Activated T-helper 17 cell treated with anti-CD3 and anti-CD28 coated beads, Interleukin-2, amount 50 U/mL, for 72 hours (primary cell): ENCODE measurements around the gene SEC22A. TPM values are rescaled to one million over a fixed set of nuclear protein-coding genes. Genes with fewer than 3 reads are reported as not detected.
A peak's percentile ranks its signal among the peaks of the same experiment; 100 is the strongest.

Experiments
- ATAC-seq: fragments of 150-1000 bp; cut with Tn5 transposase; replicated peaks from 2 replicates; pipeline ENCODE4 v1.10.0; 2021; ENCODE audit warnings: mild to moderate bottlenecking, moderate library complexity
- H3K27ac Mint-ChIP-seq: one replicate; pipeline ENCODE4 v1.8.0; 2022; ENCODE audit warnings: mixed read lengths
- H3K27me3 Mint-ChIP-seq: one replicate; pipeline ENCODE4 v1.8.0; 2022; ENCODE audit warnings: mixed read lengths
- H3K36me3 Mint-ChIP-seq: one replicate; pipeline ENCODE4 v1.8.0; 2022; ENCODE audit warnings: low read depth, mild to moderate bottlenecking, mixed read lengths
- H3K4me1 Mint-ChIP-seq: one replicate; pipeline ENCODE4 v1.8.0; 2022; ENCODE audit warnings: mixed read lengths
- H3K4me3 Mint-ChIP-seq: one replicate; pipeline ENCODE4 v1.8.0; 2022; ENCODE audit warnings: mild to moderate bottlenecking, mixed read lengths
- H3K9me3 Mint-ChIP-seq: one replicate; pipeline ENCODE4 v1.8.0; 2022; ENCODE audit warnings: mixed read lengths
- total RNA-seq, 2 donors: library from RNA; stranded (reverse); gene quantifications; one replicate each; pipeline ENCODE4 v1.2.3, GENCODE V29; 2022

The SEC22A gene
- total RNA-seq, 2 donors from 2014 or later, result 15.9 to 20.1 TPM

DNA sequence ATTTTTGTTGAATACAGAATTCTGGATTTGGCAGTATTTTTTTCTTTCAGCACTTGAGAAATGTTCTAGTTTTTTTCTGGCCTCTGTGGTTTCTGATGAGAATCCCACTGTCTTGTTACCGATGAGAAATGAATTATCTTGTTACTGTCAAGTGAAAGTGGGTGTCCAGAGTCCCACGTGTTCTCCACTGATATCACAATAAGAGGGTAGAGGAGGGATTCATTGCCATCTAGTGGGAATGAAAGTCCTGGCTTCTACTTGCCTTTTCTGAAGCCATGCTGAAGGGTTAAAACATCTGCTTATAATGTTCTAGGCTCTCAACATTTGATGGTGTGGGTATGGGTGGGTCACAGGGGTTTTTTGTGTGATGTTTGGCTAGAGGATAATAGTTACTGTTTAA, 66.1 kb downstream of the SEC22A start:
- no peak overlapping the region for H3K4me3 Mint-ChIP-seq
- H3K36me3 Mint-ChIP-seq, result peaks cover 76% of the 10 kb centered on the region
- ATAC-seq, result no peak
- H3K4me1 Mint-ChIP-seq, result no peaks in the 10 kb centered on the region
- no peak overlapping the region for H3K27ac Mint-ChIP-seq
- H3K9me3 Mint-ChIP-seq, result no peaks in the 10 kb centered on the region
- H3K27me3 Mint-ChIP-seq, result no peaks in the 10 kb centered on the region

DNA sequence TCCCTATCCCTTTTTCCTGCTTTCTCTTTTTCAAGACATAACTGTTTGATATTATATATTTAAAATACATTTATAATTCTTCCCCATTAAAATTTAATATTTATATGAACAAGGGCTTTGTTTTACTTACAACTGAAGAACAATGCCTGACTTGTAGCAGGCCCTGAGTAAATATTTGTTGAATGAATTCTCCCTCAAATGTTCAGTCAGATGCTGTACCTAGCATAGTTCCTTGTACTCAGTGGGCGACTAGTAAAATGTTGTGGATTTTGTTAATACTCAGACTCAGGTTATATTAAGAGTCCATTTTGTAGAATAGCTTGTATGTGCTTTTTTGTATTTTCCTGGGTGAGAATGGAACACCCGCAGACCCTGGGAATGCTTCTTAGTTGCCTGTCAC, 69.1 kb downstream of the SEC22A start:
- peaks cover 50% of the 10 kb centered on the region for H3K36me3 Mint-ChIP-seq
- no peak overlapping the region for H3K4me3 Mint-ChIP-seq
- H3K27ac Mint-ChIP-seq, result no peak overlapping the region
- no peak for ATAC-seq
- no peaks in the 10 kb centered on the region for H3K27me3 Mint-ChIP-seq
- H3K9me3 Mint-ChIP-seq, result no peaks in the 10 kb centered on the region
- no peaks in the 10 kb centered on the region for H3K4me1 Mint-ChIP-seq

DNA sequence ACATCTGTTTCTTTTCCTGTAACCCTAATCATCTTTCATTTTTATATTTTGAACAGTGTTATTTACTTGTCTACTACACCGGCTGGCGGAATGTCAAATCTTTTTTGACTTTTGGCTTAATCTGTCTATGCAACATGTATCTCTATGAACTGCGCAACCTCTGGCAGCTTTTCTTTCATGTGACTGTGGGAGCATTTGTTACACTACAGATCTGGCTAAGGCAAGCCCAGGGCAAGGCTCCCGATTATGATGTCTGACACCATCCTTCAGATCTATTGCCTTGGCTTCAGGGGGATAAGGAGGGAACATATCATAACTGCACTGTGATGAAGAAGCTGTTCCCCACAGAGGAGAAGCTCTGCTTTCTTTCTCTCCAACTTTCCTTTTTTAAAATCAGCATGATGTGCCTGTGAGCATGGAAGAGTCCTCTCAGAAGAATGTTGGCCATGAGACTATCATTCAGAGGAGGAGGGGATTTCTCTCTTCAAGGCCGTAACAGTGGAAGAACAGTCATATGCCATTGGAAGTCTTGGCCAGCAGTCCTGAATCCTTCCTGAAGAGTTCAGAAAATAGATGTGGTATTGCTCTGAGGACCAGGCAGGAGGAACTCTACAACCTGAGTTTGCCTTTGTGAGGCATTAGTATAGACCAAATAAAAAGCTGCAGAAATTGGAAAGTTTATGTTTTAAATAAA, 69.9 kb downstream of the SEC22A start:
- Mint-ChIP-seq H3K36me3 (peaks cover 42% of the 10 kb centered on the region), H3K4me3 (no peak overlapping the region), H3K9me3 (no peaks in the 10 kb centered on the region), H3K4me1 (peaks cover 1% of the 10 kb centered on the region), H3K27ac (no peak overlapping the region), H3K27me3 (no peaks in the 10 kb centered on the region)
- no peak for ATAC-seq

DNA sequence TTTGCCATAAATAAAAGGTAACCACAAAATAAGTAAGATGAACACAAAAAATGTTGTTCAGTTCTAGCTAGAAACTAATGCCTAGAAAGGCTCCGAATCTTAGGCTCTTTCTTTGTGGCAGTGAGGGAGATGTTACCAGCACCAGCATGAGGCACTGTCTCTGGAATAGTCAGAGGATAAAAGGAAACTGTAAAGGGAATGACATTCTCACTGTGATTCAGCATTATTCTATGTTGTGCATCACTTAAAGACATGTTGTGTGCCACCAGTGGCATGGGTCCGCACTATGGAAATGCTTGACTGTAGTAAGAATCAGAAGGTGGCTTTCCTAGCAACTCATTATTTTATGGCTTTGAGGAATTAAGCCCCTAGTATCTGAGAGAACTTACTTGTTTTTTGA, 70.8 kb downstream of the SEC22A start:
- H3K27me3 Mint-ChIP-seq, result no peaks in the 10 kb centered on the region
- H3K9me3 Mint-ChIP-seq, result no peaks in the 10 kb centered on the region
- H3K4me3 Mint-ChIP-seq, result no peak overlapping the region
- ATAC-seq, result no peak
- peaks cover 7% of the 10 kb centered on the region for H3K4me1 Mint-ChIP-seq
- no peak overlapping the region for H3K27ac Mint-ChIP-seq
- peaks cover 33% of the 10 kb centered on the region for H3K36me3 Mint-ChIP-seq

DNA sequence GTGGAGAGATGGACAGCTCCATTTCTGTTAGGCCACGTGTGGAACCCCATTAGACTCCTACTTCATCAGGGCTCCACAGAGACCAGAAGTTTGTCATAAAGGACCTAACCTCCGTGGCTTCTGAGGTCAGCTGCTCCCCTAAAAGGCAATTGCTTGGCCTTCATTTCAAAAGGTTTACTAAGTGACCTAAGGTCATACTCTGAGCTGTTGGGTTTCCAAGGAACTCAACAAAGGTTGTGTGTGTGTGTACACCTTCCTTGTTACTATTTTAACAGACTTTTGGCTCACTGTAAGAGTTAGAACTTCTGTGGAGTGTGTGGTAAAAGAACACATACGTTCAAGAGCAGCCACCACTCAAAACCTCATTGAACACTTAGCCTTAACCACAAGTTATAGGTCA, 73.9 kb downstream of the SEC22A start:
- no peaks in the 10 kb centered on the region for H3K27me3 Mint-ChIP-seq
- ATAC-seq, result peak; percentile 66
- peaks cover 17% of the 10 kb centered on the region for H3K36me3 Mint-ChIP-seq
- no peak overlapping the region for H3K4me3 Mint-ChIP-seq
- no peaks in the 10 kb centered on the region for H3K9me3 Mint-ChIP-seq
- H3K27ac Mint-ChIP-seq, result no peak overlapping the region
- H3K4me1 Mint-ChIP-seq, result peaks cover 7% of the 10 kb centered on the region

DNA sequence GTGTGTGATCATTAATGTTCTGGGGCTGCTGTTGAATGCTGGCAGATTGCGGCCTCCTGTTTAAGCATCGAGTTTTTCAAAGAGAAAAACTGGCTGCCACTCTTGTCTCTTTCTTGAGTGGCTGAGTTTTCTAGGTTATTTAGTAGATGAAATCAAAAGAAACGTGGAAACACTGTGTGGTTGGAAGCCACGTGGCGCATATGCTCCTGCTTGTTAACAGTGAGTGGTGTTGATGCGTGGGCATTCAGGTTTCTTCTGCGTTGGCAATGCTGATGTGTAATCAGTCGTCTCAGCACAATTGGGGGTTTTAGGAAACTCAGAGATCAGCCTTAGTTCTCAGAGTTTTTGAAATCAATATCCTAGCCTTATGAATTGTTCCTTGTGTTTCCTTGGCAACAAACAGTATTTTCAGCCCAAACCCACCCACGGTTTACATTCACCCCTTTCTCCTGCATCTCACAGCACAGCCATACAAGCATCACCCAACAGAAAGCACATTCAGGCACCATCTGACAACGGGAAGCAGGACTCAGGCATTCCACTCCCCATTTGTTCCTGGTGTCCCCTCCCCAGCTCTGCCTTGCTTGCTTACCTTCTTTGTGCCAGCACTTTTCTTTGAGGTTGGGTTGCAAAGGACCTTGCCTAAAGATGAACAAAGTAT, 74.7 kb downstream of the SEC22A start:
- Mint-ChIP-seq H3K36me3 (peaks cover 12% of the 10 kb centered on the region), H3K9me3 (no peaks in the 10 kb centered on the region), H3K4me1 (peaks cover 7% of the 10 kb centered on the region), H3K4me3 (no peak overlapping the region), H3K27me3 (no peaks in the 10 kb centered on the region), H3K27ac (no peak overlapping the region)
- peak; percentile 46 for ATAC-seq

DNA sequence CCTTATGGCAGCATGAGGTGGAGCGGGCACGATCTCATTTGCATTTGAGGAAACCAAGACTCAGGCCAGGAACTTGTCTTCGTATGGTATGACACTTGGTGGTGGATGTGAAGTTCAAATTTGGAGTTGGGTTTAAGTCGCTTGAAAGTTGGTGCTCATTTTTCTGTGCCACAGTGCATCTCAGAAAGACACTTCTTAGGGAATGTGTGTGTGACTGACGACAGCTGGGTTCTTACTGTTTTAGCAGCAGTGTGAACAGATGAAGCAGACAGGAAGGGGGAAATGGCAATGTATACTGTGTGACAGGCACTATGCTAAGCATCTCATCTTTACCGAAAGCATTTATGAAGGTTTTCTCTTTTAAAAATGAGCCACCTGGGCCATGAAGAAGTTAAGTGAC, 75.4 kb downstream of the SEC22A start:
- H3K4me3 Mint-ChIP-seq, result no peak overlapping the region

DNA sequence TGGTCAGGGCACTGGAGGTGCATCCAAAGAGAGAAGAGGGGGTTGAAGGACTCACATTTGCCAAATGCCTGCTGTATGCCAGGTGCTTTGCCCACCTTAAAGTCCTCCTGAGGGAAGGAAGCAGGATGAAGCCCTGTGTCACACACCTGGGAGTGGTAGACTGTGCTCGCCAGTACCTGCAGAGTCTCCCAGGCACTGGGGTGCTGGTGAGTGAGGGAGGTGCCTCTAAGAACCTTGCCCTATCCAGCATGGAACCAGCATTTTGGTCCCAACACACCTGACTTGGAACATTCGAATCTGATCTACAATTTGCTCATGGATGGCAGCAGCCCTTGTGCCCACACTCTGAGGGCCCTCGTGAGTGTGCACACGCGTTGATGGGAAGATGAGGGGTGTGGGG, 76.7 kb downstream of the SEC22A start:
- Mint-ChIP-seq H3K4me1 (peaks cover 7% of the 10 kb centered on the region), H3K36me3 (no peaks in the 10 kb centered on the region), H3K4me3 (no peak overlapping the region), H3K9me3 (no peaks in the 10 kb centered on the region), H3K27me3 (no peaks in the 10 kb centered on the region), H3K27ac (no peak overlapping the region)
- no peak for ATAC-seq

More for the DNA sequence above, 75.4 kb downstream of the SEC22A start:
- no peaks in the 10 kb centered on the region for H3K9me3 Mint-ChIP-seq
- H3K4me1 Mint-ChIP-seq, result peaks cover 7% of the 10 kb centered on the region
- ATAC-seq, result no peak
- H3K36me3 Mint-ChIP-seq, result peaks cover 6% of the 10 kb centered on the region
- H3K27me3 Mint-ChIP-seq, result no peaks in the 10 kb centered on the region
- no peak overlapping the region for H3K27ac Mint-ChIP-seq

DNA sequence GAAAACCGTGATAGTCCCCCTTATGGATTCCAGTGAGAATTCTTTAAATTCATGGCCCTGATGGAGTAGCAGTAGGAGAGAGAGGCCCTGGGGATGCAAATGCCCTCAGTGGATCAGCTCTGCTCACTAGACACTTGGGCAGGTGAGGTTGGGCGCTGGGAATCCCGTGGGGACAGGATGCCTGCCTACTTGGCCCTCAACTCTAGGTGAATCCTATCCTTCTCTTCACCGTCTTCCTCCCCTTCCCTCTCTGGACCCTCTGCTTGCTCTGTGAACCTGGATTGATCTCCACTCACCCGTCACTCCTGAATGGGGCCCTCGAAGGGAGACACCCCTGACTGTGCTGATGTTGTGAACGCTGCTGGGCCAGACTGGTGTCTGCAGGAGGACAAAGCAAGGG, 77.4 kb downstream of the SEC22A start:
- Mint-ChIP-seq H3K36me3 (no peaks in the 10 kb centered on the region), H3K27ac (no peak overlapping the region), H3K9me3 (no peaks in the 10 kb centered on the region), H3K4me1 (peaks cover 7% of the 10 kb centered on the region), H3K27me3 (no peaks in the 10 kb centered on the region), H3K4me3 (no peak overlapping the region)
- ATAC-seq, result no peak

DNA sequence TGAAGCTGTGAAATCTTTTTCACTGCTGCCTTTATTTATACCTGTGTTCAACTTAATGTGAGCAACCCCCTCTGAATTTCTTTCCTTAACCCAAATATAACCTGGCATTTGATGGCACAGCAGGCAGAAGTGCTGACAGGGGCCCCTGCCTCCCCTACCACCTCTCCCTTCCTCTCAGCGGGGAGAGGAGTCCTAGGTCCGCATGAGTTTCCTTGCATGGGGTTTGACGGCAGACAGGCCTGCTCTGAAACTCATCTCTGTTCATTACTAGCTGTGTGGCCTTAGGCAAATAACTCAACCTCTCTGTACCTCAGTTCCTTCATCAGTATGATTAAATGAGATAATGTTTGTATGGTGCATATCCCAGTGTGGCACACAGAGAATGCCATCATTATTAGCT, 79.7 kb downstream of the SEC22A start:
- H3K27me3 Mint-ChIP-seq, result no peaks in the 10 kb centered on the region

DNA sequence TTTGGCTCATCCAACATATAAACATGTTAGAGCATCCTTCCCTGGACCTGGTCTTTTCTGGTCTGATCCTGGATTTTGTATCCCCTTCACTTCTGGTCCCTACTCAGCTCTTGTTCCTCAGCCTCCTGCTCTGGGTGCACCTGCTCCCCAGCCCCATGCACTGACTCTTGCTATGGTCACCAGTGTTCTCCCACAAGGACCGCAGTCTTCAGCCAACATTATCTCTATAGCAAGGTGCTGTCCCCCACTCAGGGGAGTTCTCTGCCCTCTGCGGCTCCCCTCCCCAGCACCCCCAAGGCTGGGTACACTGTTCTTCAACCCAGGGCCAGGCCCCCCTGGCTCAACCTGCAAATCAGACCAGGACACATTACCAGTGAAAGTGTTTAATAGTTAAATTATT, 80.2 kb downstream of the SEC22A start:
- no peaks in the 10 kb centered on the region for H3K27me3 Mint-ChIP-seq
- H3K9me3 Mint-ChIP-seq, result peaks cover 2% of the 10 kb centered on the region
- H3K4me3 Mint-ChIP-seq, result no peak overlapping the region
- no peak for ATAC-seq
- peaks cover 5% of the 10 kb centered on the region for H3K4me1 Mint-ChIP-seq
- H3K27ac Mint-ChIP-seq, result no peak overlapping the region
- H3K36me3 Mint-ChIP-seq, result no peaks in the 10 kb centered on the region

More for the DNA sequence above, 79.7 kb downstream of the SEC22A start:
- no peak overlapping the region for H3K27ac Mint-ChIP-seq
- no peak for ATAC-seq
- peaks cover 7% of the 10 kb centered on the region for H3K4me1 Mint-ChIP-seq
- no peak overlapping the region for H3K4me3 Mint-ChIP-seq
- no peaks in the 10 kb centered on the region for H3K9me3 Mint-ChIP-seq
- H3K36me3 Mint-ChIP-seq, result no peaks in the 10 kb centered on the region

DNA sequence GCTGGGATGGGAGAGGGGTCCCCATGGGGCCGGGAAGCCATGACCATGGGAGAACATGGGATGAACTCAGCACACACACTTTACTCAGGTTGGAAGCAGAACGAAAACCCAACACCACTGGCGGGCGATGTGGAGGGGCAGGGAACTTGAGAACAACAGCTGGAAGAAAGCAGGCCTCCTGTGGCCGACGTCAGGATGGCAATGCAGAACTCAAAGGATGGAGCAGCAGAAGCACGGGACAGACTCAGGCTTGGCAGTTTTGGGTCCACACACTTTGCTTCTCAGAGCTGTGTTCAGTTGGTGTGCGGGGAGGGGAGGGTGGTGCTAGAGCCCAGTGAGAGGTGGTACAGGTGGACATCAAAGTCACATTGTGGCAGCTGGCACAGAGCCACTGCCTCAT, 80.7 kb downstream of the SEC22A start:
- Mint-ChIP-seq H3K36me3 (no peaks in the 10 kb centered on the region), H3K4me3 (no peak overlapping the region), H3K27ac (no peak overlapping the region), H3K27me3 (no peaks in the 10 kb centered on the region), H3K9me3 (peaks cover 5% of the 10 kb centered on the region), H3K4me1 (peaks cover 6% of the 10 kb centered on the region)
- ATAC-seq, result no peak

DNA sequence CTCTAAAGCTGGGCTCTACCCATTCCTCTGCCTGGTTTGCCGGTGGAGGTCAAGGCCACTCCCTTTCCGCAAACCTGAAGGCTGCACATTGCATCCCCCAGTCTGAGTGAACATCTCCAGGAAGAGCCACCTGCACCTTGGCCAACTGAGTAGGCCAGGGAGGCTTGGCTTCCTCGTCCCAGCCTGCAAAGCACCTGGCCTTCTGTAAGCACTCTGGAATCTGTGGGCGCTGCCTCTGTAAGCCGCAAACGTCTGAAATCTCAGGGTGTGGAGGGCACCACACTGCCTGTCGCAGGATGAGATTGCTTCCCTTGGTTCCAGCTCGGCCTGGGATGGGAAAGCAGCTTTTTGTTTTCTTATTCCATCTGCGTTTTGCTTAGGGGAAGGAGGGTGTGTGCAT, 81.3 kb downstream of the SEC22A start:
- H3K27me3 Mint-ChIP-seq, result no peaks in the 10 kb centered on the region
- no peak for ATAC-seq
- no peak overlapping the region for H3K27ac Mint-ChIP-seq
- peaks cover 5% of the 10 kb centered on the region for H3K9me3 Mint-ChIP-seq
- H3K36me3 Mint-ChIP-seq, result no peaks in the 10 kb centered on the region
- H3K4me1 Mint-ChIP-seq, result peaks cover 6% of the 10 kb centered on the region
- no peak overlapping the region for H3K4me3 Mint-ChIP-seq

DNA sequence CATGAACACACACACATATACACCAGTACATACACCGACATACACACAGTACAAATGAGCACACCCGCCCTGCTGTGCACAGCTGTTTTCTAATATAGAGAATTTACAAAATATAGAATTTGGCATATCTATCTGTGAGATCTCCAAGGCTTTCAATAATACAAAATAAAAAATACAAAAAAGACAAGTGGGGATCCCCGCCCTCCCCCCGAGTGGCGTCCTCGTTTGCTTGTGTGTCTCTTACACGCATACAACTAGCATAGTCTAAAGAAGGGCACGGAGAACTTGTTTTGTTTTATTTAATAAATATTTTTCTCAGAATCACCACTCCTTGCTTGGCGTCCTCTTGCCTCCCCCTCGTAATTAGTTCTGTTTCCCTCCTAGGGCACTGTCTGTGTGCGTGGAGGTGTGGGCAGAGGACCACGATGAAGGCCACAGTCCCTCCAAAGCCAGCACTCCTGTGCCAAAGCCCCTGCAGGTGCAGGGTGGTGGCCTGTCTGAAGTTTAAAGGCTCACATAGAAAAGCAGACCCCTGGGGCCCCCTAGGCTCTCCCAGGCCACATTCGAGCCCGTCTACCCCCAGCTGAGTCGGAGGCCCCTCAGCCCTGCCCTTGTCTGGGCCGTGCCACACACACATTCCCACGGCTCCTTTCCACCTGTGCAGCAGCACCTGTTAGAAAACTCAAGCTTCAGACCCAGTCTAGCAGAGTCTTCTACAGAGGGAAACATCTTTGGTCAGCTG, 82.1 kb downstream of the SEC22A start:
- Mint-ChIP-seq H3K27me3 (no peaks in the 10 kb centered on the region), H3K27ac (no peak overlapping the region), H3K4me1 (peaks cover 6% of the 10 kb centered on the region), H3K9me3 (peaks cover 5% of the 10 kb centered on the region), H3K4me3 (no peak overlapping the region), H3K36me3 (no peaks in the 10 kb centered on the region)
- ATAC-seq, result no peak
